ENCODE results near the gene MRPL42.

- TF ChIP-seq CTCF (IDR thresholded peaks at IDR 0.05) (no peak), POLR2A (IDR thresholded peaks at IDR 0.05) (no peak)
Observed at GRCh38 chr12:93507165-93507564, 39.9 kb downstream of the MRPL42 start.

Data from body of pancreas (tissue), 4 donors.